HEK293 (cell line): ENCODE measurements around the gene ADRA1B.

Experiments used
- SCRT1 ChIP-seq: fragments of 450-650 bp; formaldehyde crosslinking; IDR thresholded peaks from 2 replicates; pipeline ENCODE4 v1.5.1; 2016; ENCODE audit warnings: missing biosample characterization, missing genetic modification characterization, borderline replicate concordance
- ZNF623 ChIP-seq: fragments of 450-650 bp; formaldehyde crosslinking; IDR thresholded peaks from 2 replicates; pipeline ENCODE4 v1.5.1; 2016; ENCODE audit warnings: missing biosample characterization, missing genetic modification characterization
- ZNF76 ChIP-seq: fragments of 450-650 bp; formaldehyde crosslinking; IDR thresholded peaks from 2 replicates; pipeline ENCODE4; 2016; ENCODE audit warnings: low read depth, missing biosample characterization, missing genetic modification characterization, borderline replicate concordance
- TF ChIP-seq, protein P1 (sequence below): fragments of 450-650 bp; formaldehyde crosslinking; IDR thresholded peaks from 2 replicates; pipeline ENCODE4 v1.5.1; 2016; ENCODE audit warnings: missing biosample characterization, missing genetic modification characterization

- TF ChIP-seq, protein P1, sequence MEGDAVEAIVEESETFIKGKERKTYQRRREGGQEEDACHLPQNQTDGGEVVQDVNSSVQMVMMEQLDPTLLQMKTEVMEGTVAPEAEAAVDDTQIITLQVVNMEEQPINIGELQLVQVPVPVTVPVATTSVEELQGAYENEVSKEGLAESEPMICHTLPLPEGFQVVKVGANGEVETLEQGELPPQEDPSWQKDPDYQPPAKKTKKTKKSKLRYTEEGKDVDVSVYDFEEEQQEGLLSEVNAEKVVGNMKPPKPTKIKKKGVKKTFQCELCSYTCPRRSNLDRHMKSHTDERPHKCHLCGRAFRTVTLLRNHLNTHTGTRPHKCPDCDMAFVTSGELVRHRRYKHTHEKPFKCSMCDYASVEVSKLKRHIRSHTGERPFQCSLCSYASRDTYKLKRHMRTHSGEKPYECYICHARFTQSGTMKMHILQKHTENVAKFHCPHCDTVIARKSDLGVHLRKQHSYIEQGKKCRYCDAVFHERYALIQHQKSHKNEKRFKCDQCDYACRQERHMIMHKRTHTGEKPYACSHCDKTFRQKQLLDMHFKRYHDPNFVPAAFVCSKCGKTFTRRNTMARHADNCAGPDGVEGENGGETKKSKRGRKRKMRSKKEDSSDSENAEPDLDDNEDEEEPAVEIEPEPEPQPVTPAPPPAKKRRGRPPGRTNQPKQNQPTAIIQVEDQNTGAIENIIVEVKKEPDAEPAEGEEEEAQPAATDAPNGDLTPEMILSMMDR (tag by site-specific recombination), result no peak
- TF ChIP-seq SCRT1 (tag by site-specific recombination) (no peak), ZNF623 (tag by site-specific recombination) (no peak), ZNF76 (tag by site-specific recombination) (no peak)
Measured at GRCh38 chr5:159947708-159948358, 31.6 kb downstream of the ADRA1B start.
